ENCODE measurements around the gene PCDHGA5.
"Not testable (repeated sequence)": the region's sequence is repeated elsewhere in the genome, so short reads cannot be mapped to it uniquely, and the experiment has no call there.

Gene PCDHGA5

GRCh38 chr5:141343242-141343952 lies 20.6 kb upstream of the PCDHGA5 start, which contains the start of gene PCDHGA3:
TSS of gene PCDHGA3 (plus strand) at chr5:141343829. CDS start at chr5:141344034, 205 bp downstream.
- DNase-seq (ENCODE audit: low read depth): peak; percentile 53
- peak; percentile 34 for TF ChIP-seq CTCF (IDR thresholded peaks at IDR 0.05; ENCODE audit: insufficient read depth, low read depth, low read length, missing control alignments)
- H3K4me3 ChIP-seq (ENCODE audit: low read length): peak within 1 kb of the TSS; percentile 12

GRCh38 chr5:141343953-141344463 lies 20.0 kb upstream of the PCDHGA5 start:
- DNase-seq (ENCODE audit: low read depth): no peak
- TF ChIP-seq CTCF (IDR thresholded peaks at IDR 0.05; ENCODE audit: insufficient read depth, low read depth, low read length, missing control alignments): no peak
- H3K4me3 ChIP-seq (ENCODE audit: low read length): peak overlapping the region; percentile 12

GRCh38 chr5:141345327-141345726 lies 18.6 kb upstream of the PCDHGA5 start:
- no peak for DNase-seq (ENCODE audit: low read depth)
- no peak overlapping the region for H3K4me3 ChIP-seq (ENCODE audit: low read length)
- no peak for TF ChIP-seq CTCF (IDR thresholded peaks at IDR 0.05; ENCODE audit: insufficient read depth, low read depth, low read length, missing control alignments)

- not testable (repeated sequence) for H3K4me3 ChIP-seq (ENCODE audit: low read length); DNase-seq (ENCODE audit: low read depth)
Measured at GRCh38 chr5:141346017-141346416, 17.9 kb upstream of the PCDHGA5 start.

GRCh38 chr5:141349917-141350619 lies 13.9 kb upstream of the PCDHGA5 start, which contains the start of gene PCDHGB1:
TSS of gene PCDHGB1 (plus strand) at chr5:141350099. CDS start at chr5:141350261, 162 bp downstream.
- DNase-seq (ENCODE audit: low read depth): peak; percentile 38
- peak within 1 kb of the TSS; percentile 15 for H3K4me3 ChIP-seq (ENCODE audit: low read length)
- TF ChIP-seq CTCF (IDR thresholded peaks at IDR 0.05; ENCODE audit: insufficient read depth, low read depth, low read length, missing control alignments): peak; percentile 42

- no peak overlapping the region for H3K4me3 ChIP-seq (ENCODE audit: low read length)
- DNase-seq (ENCODE audit: low read depth): no peak
- TF ChIP-seq CTCF (IDR thresholded peaks at IDR 0.05; ENCODE audit: insufficient read depth, low read depth, low read length, missing control alignments): no peak
Measured at GRCh38 chr5:141351591-141351990, 12.4 kb upstream of the PCDHGA5 start.

GRCh38 chr5:141354900-141355469 lies 9.0 kb upstream of the PCDHGA5 start, which contains the start of gene PCDHGA4:
TSS of gene PCDHGA4 (plus strand) at chr5:141355021. CDS start at chr5:141355108, 87 bp downstream.
- peak within 1 kb of the TSS; percentile 6 for H3K4me3 ChIP-seq (ENCODE audit: low read length)
- peak; percentile 26 for TF ChIP-seq CTCF (IDR thresholded peaks at IDR 0.05; ENCODE audit: insufficient read depth, low read depth, low read length, missing control alignments)
- no peak for DNase-seq (ENCODE audit: low read depth)

All from epithelial cell of esophagus (primary cell).